COLO668 (cell line): ENCODE results near the gene HIC1.

Experiments
- DNase-seq: peaks from one replicate; lab custom pipeline; 2025; ENCODE audit not compliant: unreplicated experiment; lab: John Stamatoyannopoulos, UW

HIC1 gene

DNA sequence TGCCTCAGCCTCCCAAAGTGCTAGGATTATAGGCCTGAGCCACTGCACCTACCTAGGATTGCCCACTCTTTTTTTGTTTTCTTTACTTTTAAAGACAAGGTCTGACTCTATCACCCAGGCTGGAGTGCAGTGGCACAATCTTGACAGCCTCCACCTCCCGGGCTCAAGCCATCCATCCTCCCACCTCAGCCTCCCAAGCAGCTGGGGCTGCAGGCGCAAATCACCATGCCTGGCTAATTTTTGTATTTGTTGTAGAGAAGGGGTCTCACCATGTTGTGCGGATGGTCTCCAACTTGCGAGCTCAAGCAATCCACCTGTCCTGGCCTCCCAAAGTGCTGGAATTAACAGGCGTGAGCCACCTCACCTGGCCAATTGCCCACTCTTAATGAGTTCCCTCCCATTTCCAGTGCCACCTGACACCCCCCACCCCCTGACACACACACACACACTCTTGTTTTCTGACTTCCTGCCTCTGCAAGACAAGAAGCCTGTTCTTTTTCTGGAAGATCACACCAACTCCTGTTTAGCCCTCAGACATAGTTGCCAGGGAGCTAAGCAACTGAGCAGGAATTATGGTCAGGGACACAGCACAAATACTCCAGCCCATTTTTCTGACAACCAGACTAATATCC, 10.5 kb upstream of the HIC1 start:
- no peak for DNase-seq

DNA sequence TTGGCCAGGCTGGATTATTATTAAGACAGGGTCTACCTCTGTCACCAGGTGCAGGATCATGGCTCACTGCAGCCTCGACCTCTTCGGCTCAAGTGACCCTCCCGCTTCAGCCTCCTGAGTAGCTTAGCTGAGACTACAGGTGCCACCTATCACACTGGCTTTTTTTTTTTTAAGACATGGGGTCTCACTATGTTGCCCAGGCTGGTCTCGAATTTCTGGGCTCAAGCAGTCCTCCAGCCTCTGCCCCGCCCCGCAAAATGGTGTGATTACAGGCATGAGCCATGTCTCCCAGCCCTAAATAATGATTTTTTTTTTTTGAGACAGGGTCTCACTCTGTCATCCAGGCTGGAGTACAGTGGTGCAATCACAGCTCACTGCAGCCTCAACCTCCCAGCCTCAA, 7.3 kb upstream of the HIC1 start:
- no peak for DNase-seq

DNA sequence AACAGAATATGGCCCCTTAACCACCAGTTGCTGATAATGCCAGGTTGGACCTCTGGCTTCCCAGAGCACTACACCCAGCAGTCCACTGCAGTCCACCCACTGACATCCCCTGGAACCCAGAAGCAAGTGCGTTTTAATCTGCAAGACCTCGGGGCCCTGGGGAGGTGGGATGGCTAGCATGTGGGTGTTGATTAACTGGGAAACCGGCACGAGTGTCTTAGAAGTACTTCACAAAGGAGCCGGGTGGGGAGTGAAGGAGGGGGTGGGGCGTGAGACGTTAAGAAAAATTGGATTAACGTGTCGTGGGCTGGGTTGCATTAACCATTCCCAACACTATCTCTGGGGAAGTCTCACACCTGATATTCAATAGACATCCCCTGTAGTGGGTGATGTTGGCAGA, 6.1 kb upstream of the HIC1 start:
- DNase-seq = no peak

DNA sequence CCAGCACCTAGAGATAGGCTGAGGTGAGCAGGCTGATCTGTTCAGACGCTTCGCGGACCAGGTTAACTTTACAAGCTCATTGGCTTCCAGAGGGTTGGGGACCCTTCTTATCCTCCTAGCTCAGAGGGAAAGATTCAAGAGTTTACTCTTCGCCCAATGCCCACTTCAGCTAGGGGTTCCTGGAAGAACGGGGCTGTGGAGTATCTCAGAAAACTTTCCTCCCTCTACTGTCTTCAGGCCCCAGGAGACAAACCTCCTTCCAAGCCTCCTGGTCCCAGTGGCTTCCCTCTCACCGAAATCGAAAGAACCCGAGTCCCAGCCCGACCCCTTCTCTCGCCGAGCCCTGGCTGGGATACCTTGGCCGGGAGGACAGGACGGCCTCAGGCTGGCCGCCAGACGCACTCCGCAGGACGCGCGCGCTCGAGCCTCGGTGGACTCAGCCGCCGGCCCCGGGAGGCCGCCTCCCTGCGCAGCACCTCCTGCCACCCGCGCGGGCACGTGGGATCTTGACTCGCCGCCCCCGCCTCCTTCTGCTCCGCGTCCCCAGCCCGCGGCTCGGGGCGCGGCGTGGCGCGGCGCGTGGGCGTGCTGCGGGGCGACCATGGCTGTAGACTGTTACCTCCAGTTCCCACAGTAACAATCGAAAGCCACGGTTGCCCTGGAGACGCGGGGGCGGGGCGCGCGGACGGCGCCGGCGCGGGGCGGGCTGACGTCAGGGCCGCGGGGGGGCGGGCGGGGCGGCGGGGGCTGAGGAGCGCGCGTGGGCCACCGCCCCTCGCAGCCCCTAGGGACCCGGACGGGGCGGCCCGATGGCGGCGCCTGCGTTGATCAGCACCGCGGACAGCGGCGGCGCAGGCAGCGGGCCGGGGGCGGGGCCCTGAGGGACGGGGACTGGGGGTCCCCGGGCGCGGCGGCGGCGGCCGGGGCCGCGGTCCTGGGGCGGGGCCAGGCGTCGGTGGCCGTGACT, 5.3 kb upstream of the HIC1 start:
- DNase-seq = peak; percentile 72

DNA sequence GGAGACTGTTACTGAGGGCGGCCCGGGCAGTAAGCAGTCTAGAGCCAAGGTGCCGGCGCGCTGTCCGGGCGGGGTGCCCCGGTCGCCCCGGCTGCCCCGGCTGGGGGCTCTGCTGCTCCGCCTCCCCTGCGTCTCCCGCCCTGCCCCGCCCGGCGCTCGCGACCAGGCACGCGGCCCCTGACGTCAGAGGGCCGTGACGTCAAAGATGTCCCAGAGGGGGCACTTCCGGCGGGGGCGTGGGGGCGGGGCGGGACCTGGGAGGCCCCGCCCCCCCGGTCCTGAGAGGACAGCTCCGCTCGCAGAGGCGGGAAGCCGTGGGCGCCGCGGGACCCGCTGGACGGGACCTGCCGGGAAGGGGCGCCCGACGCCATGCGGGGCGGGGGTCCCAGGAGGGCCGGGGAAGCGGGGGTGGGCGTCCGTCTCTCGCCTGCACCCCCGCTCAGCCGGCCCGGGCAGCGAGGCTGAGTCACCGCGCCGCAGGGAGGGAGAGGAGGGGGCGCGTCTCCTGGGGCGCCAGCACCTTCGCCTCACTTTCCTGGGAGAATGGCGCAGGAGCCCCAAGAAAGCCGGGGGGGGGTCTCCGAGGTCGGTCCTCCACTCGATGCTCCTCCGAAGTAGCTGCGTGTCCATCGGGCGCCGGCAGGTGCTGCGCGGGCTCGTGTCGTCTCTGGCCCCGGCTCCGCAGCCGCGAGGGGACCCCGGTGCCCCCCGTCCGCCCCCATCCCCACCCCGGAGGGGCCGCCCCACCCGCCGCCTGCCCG, 4.4 kb upstream of the HIC1 start:
- peak; percentile 76 for DNase-seq

DNA sequence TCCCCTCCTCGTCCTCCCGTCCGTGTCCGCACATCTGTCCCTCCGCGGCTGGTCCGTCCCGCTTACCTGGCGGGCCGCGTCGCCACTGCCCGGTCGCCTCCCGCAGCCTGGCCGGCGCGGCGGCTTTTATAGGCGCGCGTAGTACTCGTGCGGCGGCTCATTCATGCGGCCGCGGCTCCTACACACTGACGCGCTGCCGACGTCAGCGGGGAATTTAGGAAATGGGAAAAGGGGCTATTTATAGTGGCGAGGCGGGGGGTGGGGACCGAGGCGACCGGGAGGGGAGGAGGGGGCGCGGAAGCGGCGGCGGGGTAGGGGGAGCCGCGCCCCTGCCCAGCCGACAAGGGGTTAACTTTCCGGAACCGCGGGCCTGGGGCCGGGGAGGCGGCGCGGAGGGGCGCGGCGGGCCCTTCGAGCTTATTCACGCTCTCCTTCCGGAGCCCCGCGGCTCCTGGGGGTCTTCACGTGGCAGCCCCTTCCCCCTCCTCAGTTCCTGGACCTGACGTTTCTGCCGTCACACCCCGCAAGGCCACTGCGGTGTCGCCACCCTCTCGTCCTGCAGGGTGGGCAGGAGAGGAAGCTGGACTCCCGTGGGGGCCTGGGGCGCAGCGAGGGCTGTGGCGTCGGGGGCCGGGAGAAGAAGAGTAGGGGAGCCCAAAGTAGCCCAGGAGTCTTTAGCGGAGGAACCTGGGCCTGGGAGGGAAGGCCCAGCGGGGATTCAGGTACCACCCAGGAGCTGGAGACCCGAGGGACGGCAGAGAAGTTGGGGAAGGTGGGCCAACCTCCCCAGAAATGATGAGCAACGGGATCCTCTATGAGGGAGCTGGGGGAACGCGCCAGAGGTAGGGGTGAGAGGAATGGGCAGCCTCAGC, 3.6 kb upstream of the HIC1 start:
- DNase-seq = peak; percentile 53

DNA sequence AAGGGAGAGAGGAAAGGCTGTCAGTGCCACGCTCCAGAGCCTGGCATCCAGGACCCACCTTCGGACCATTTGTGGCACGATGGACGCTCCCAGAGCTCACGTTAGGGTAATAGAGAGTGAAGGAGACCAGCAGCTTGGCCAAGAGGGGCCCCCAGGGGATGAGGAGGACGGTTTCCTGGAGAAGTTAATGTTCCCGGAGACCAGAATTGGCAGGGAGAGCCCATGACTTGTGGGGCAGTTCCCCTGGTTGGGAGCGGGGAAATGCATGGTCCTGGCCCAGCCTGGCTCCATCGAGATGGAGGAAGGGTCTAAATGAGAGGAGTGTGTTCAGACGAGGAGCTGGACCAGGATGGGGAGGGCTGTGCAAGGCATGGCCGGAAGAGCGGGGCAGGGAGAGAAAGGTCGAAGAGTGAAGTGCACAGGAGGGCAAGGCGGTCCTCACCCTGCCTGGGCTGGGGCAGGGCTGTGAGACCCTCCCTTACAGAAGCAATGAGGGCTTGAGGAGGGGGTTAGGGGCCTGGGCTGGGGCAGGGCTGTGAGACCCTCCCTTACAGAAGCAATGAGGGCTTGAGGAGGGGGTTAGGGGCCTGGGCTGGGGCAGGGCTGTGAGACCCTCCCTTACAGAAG, 2.9 kb upstream of the HIC1 start:
- peak; percentile 11 for DNase-seq

DNA sequence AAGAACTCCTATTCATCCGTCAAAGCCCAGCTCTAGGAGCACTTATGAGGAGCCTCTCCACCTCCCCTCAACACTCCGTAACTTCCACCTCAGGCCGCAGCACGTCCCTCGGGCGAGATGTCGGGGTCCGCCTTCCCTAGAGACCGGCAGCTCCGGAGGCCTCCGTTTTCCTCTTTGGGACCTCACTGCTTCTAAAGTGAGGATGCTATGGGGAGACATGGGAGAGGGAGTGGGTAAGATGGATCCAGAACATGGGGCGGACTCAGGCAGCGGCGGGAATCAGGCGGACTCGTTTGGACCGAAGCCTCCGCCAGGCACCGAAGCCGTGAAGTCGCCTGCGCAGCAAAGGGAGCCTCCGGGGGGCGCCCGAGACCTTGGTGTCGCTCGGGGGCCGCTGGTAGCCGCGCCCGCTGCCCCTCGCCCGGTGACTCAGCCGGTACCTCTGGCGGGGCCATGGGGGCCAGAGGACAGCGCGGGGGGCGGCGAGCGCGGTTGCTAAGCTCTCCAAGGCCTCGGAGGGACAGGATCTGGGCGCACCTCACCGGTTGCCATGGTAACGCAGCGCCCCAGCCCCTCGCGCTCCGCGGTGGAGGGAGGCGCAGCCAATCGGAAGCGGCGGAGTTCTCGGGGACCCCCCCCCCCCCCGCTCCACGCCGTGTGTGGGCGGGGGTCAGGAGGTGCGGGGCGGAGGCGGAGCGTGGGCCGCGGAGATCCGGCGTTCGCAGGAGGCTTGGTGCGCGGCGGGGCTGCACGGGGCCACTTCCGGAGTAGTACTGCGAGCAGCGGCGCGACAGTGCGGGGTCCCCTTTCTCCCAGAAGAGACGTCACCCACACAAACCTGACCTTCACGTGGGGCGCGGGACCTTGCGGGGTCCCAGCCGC, 1.3 kb upstream of the HIC1 start:
- peak; percentile 58 for DNase-seq

DNA sequence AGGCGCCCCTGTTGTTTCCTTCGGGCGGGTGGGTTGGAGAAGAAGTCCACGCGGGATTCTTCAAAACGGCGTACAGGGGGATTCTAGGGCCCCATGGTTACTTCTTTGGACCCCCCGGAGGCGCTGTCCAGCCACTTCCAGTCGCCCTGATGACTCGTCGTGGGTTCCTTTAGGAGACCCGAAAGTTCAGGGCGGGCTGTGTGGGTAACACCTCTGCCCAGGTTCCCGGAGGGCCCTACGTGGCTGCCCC, 716 bp upstream of the HIC1 start:
- no peak for DNase-seq

DNA sequence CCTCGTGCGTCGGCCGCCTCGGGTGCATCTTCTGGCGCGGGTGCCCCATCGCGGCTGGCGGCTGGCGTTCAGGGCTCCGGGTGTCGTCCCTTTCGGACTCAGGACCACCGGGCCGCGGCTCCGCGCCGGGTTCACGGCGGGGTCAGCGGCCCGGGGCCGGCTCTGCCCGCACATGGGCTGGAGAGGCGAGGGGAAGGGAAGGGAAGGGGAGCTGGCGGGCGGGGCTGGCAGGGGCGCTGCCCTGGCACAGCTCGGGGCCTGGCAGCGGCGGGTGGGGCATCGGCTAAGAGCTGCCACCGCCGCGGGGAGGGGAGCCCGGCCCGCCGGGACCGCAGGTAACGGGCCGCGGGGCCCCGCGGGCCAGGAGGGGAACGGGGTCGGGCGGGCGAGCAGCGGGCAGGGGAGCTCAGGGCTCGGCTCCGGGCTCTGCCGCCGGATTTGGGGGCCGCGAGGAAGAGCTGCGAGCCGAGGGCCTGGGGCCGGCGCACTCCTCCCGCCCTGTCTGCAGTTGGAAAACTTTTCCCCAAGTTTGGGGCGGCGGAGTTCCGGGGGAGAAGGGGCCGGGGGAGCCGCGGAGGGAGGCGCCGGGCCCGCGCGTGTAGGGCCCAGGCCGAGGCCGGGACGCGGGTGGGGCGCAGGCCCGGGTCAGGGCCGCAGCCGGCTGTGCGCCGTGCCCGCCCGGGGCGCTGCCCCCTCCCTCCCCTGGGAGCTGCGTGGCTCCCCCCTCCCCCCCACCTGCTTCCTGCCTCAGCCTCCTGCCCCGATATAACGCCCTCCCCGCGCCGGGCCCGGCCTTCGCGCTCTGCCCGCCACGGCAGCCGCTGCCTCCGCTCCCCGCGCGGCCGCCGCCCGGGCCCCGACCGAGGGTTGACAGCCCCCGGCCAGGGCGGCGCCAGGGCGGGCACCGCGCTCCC, 646 bp downstream of the HIC1 start:
- no peak for DNase-seq

DNA sequence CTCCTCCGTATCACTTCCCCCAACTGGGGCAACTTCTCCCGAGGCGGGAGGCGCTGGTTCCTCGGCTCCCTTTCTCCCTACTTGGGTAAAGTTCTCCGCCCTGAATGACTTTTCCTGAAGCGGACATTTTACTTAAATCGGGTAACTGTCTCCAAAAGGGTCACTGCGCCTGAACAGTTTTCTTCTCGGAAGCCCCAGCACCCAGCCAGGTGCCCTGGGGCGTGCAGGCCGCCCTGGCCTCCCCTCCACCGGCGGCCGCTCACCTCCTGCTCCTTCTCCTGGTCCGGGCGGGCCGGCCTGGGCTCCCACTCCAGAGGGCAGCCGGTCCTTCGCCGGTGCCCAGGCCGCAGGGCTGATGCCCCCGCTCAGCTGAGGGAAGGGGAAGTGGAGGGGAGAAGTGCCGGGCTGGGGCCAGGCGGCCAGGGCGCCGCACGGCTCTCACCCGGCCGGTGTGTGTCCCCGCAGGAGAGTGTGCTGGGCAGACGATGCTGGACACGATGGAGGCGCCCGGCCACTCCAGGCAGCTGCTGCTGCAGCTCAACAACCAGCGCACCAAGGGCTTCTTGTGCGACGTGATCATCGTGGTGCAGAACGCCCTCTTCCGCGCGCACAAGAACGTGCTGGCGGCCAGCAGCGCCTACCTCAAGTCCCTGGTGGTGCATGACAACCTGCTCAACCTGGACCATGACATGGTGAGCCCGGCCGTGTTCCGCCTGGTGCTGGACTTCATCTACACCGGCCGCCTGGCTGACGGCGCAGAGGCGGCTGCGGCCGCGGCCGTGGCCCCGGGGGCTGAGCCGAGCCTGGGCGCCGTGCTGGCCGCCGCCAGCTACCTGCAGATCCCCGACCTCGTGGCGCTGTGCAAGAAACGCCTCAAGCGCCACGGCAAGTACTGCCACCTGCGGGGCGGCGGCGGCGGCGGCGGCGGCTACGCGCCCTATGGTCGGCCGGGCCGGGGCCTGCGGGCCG, 1.6 kb downstream of the HIC1 start:
- peak; percentile 61 for DNase-seq

DNA sequence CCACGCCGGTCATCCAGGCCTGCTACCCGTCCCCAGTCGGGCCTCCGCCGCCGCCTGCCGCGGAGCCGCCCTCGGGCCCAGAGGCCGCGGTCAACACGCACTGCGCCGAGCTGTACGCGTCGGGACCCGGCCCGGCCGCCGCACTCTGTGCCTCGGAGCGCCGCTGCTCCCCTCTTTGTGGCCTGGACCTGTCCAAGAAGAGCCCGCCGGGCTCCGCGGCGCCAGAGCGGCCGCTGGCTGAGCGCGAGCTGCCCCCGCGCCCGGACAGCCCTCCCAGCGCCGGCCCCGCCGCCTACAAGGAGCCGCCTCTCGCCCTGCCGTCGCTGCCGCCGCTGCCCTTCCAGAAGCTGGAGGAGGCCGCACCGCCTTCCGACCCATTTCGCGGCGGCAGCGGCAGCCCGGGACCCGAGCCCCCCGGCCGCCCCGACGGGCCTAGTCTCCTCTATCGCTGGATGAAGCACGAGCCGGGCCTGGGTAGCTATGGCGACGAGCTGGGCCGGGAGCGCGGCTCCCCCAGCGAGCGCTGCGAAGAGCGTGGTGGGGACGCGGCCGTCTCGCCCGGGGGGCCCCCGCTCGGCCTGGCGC, 2.4 kb downstream of the HIC1 start:
- DNase-seq = peak; percentile 32

DNA sequence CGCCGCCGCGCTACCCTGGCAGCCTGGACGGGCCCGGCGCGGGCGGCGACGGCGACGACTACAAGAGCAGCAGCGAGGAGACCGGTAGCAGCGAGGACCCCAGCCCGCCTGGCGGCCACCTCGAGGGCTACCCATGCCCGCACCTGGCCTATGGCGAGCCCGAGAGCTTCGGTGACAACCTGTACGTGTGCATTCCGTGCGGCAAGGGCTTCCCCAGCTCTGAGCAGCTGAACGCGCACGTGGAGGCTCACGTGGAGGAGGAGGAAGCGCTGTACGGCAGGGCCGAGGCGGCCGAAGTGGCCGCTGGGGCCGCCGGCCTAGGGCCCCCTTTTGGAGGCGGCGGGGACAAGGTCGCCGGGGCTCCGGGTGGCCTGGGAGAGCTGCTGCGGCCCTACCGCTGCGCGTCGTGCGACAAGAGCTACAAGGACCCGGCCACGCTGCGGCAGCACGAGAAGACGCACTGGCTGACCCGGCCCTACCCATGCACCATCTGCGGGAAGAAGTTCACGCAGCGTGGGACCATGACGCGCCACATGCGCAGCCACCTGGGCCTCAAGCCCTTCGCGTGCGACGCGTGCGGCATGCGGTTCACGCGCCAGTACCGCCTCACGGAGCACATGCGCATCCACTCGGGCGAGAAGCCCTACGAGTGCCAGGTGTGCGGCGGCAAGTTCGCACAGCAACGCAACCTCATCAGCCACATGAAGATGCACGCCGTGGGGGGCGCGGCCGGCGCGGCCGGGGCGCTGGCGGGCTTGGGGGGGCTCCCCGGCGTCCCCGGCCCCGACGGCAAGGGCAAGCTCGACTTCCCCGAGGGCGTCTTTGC, 3.1 kb downstream of the HIC1 start:
- DNase-seq = peak; percentile 32

DNA sequence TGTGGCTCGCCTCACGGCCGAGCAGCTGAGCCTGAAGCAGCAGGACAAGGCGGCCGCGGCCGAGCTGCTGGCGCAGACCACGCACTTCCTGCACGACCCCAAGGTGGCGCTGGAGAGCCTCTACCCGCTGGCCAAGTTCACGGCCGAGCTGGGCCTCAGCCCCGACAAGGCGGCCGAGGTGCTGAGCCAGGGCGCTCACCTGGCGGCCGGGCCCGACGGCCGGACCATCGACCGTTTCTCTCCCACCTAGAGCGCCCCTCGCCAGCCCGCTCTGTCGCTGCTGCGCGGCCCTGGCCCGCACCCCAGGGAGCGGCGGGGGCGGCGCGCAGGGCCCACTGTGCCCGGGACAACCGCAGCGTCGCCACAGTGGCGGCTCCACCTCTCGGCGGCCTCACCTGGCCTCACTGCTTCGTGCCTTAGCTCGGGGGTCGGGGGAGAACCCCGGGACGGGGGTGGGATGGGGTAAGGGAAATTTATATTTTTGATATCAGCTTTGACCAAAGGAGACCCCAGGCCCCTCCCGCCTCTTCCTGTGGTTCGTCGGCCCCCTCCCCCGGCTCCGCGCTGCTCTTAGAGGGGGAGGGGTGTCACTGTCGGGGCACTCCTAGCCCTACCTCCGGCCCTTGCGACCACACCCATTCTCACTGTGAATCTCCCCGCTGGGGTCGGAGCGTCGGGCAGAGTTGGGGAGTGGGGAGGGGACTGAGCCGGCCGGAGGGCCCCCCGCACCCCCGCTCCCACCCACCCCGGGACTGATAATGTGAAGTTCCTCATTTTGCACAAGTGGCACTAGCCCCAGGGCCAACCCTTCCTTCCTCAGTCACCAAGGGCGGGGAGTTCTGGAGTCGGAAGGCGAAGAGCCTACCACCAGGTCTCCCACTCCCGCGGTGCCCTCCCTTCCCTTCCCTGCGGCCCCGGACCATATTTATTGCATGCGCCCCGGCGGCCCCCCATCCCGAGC, 4.0 kb downstream of the HIC1 start:
- peak; percentile 47 for DNase-seq
